ENCODE measurements around the gene CEBPZ. TPM values are rescaled to one million over a fixed set of nuclear protein-coding genes. Genes with fewer than 3 reads are reported as not detected.

Gene CEBPZ
- total and polyA plus RNA-seq, 2 donors (not counting 1 experiment from before 2014, with no cell fraction given), result 5.3 to 56.5 TPM

DNA sequence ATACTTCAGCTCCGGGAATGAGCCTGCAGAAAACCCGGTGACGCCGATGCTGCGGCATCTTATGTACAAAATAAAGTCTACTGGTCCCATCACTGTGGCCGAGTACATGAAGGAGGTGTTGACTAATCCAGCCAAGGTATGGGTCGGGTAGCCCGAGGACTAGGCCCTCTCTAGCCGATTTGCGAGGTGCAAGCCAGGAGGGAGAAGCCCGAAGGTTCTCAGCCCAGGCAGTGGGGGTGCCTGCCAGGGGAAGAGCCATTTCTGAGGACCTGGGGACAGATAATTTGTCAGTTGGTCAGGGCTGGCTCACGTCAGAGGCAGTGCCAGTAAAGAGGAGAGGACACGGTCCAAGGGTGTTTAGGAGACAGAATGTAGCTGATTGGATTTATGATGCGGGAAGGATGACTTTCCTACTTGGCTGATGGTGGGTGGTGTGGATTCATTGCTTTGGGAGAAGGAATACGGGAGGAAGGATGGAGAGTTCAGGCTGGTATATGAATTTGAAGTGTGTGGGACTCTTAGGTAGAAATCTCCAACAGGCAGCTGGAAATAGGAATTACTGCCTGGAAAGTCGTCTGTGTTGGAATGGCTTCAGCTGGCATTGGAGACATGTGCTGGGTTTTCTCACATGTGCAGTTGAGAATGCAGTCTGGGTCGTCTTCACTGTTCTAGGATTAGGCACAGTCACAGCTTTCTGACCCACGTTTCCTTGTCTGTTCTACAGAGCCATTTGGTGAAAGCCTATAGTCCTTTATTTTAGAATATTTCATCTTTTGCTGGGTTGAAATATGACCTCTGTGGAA, 936 bp upstream of the CEBPZ start:
- WGBS (ENCODE audit: insufficient coverage), result 27% methylated on average over 18 of the region's 18 CpGs
- intact Hi-C loops (cut with micrococcal nuclease), result loop anchor here (5.0 kb wide), 1 partner anchor 265 kb away; the partner anchor contains the start of gene STRN
- Mint-ChIP-seq H3K27me3 (no peaks in the 10 kb centered on the region), H3K4me1 (peaks cover 12% of the 10 kb centered on the region), H3K9me3 (ENCODE audit: insufficient read depth) (no peaks in the 10 kb centered on the region), H3K27ac (no peak overlapping the region), H3K4me3 (no peak overlapping the region)
- ChIA-PET CTCF (interaction anchor here (1.1 to 1.4 kb wide), 2 partner anchors 12 to 22 kb away, joined by 3 read pairs; no protein-coding TSS in a partner anchor), POLR2A (interaction anchor here (0.6 to 1.7 kb wide), 3 partner anchors 12 to 35 kb away, joined by 3 to 4 read pairs (median 4); no protein-coding TSS in a partner anchor)
- Histone ChIP-seq H3K9me3 (ENCODE audit: control extremely low read depth in 1 of 3, control insufficient read depth in 2 of 3, insufficient read depth in 1 of 3, low read length in 2 of 3) (no peaks in the 10 kb centered on the region), H3K79me2 (ENCODE audit: control insufficient read depth, insufficient read depth, low read length) (peaks cover 79% of the 10 kb centered on the region), H3K4me1 (ENCODE audit: control insufficient read depth in 2 of 2, insufficient read depth in 2 of 2, low read length in 2 of 2) (peaks cover 26 to 28% of the 10 kb centered on the region in 2 donors), H3K27me3 (replicated peaks in 1 of 4; ENCODE audit: control extremely low read depth in 1 of 4, control insufficient read depth in 3 of 4, insufficient read depth in 4 of 4, low read length in 3 of 4) (no peaks in the 10 kb centered on the region), H3K27ac (ENCODE audit: low read length in 2 of 2) (peak overlapping the region; percentile 85 to 90), H3K4me3 (ENCODE audit: control extremely low read depth in 1 of 5, extremely low read depth in 1 of 5, insufficient read depth in 1 of 5, low read depth in 2 of 5, low read length in 4 of 5) (peak overlapping the region; percentile 76 to 95 (median 91)), H3K4me2 (replicated peaks; ENCODE audit: low read depth, low read length, poor library complexity, severe bottlenecking) (peak overlapping the region; percentile 80), H2AFZ (ENCODE audit: insufficient read depth, low read depth, low read length, poor library complexity, severe bottlenecking) (peak overlapping the region; percentile 86), H4K20me1 (ENCODE audit: control insufficient read depth, insufficient read depth, low read length, poor library complexity, severe bottlenecking) (peaks cover 12% of the 10 kb centered on the region), H3K36me3 (replicated peaks in 1 of 2; ENCODE audit: control extremely low read depth in 1 of 2, control insufficient read depth in 1 of 2, extremely low read depth in 1 of 2, insufficient read depth in 2 of 2, low read length in 1 of 2) (peaks cover under 1 to 20% of the 10 kb centered on the region in 2 experiments), H3K9ac (ENCODE audit: low read length) (peak overlapping the region; percentile 94)
- ATAC-seq (ENCODE audit: low read depth) (no peak), DNase-seq (no peak)
- TF ChIP-seq EZH2 (IDR thresholded peaks at IDR 0.05; ENCODE audit: borderline replicate concordance, insufficient read depth, low read depth, low read length, poor library complexity, severe bottlenecking) (no peak), CTCF (IDR thresholded peaks at IDR 0.05) (no peak)

GRCh38 chr2:37230581-37230980, 815 bp downstream of the CEBPZ start:
- H3K4me3 Mint-ChIP-seq, result no peak overlapping the region
- 0% methylated on average over 1 of the region's 8 CpGs for WGBS (ENCODE audit: insufficient coverage)
- H3K9me3 Mint-ChIP-seq (ENCODE audit: insufficient read depth), result no peaks in the 10 kb centered on the region
- peaks cover 22% of the 10 kb centered on the region for H3K4me1 Mint-ChIP-seq
- H3K27ac Mint-ChIP-seq, result no peak overlapping the region
- intact Hi-C loops (cut with micrococcal nuclease), result loop anchor here (2.0 to 5.0 kb wide), 4 partner anchors 74 to 263 kb away; partner anchors contain the start of genes EIF2AK2, GPATCH11, HEATR5B and PRKD3
- Histone ChIP-seq H3K36me3 (replicated peaks in 1 of 2; ENCODE audit: control extremely low read depth in 1 of 2, control insufficient read depth in 1 of 2, extremely low read depth in 1 of 2, insufficient read depth in 2 of 2, low read length in 1 of 2) (peaks cover 3 to 24% of the 10 kb centered on the region in 2 experiments), H3K4me3 (ENCODE audit: control extremely low read depth in 1 of 5, extremely low read depth in 1 of 5, insufficient read depth in 1 of 5, low read depth in 2 of 5, low read length in 4 of 5) (peak overlapping the region; percentile 76 to 95 (median 91)), H3K9ac (ENCODE audit: low read length) (peak overlapping the region; percentile 94), H2AFZ (ENCODE audit: insufficient read depth, low read depth, low read length, poor library complexity, severe bottlenecking) (peak overlapping the region; percentile 86), H4K20me1 (ENCODE audit: control insufficient read depth, insufficient read depth, low read length, poor library complexity, severe bottlenecking) (peaks cover 24% of the 10 kb centered on the region), H3K4me2 (replicated peaks; ENCODE audit: low read depth, low read length, poor library complexity, severe bottlenecking) (peak overlapping the region; percentile 80), H3K27ac (ENCODE audit: low read length in 2 of 2) (peak overlapping the region; percentile 85 to 90), H3K27me3 (replicated peaks in 1 of 4; ENCODE audit: control extremely low read depth in 1 of 4, control insufficient read depth in 3 of 4, insufficient read depth in 4 of 4, low read length in 3 of 4) (no peaks in the 10 kb centered on the region), H3K4me1 (ENCODE audit: control insufficient read depth in 2 of 2, insufficient read depth in 2 of 2, low read length in 2 of 2) (peaks cover 26 to 28% of the 10 kb centered on the region in 2 donors), H3K9me3 (ENCODE audit: control extremely low read depth in 1 of 3, control insufficient read depth in 2 of 3, insufficient read depth in 1 of 3, low read length in 2 of 3) (no peaks in the 10 kb centered on the region), H3K79me2 (ENCODE audit: control insufficient read depth, insufficient read depth, low read length) (peaks cover 93% of the 10 kb centered on the region)
- POLR2A ChIA-PET, result no interaction called here
- CTCF ChIA-PET, result no interaction called here
- no peak for ATAC-seq (ENCODE audit: low read depth)
- no peaks in the 10 kb centered on the region for H3K27me3 Mint-ChIP-seq
- DNase-seq, result no peak
- no peak for TF ChIP-seq EZH2 (IDR thresholded peaks at IDR 0.05; ENCODE audit: borderline replicate concordance, insufficient read depth, low read depth, low read length, poor library complexity, severe bottlenecking)
- TF ChIP-seq CTCF (IDR thresholded peaks at IDR 0.05), result no peak
